ENCODE measurements around the gene MYBPC1. TPM values are rescaled to one million over a fixed set of nuclear protein-coding genes. Genes with fewer than 3 reads are reported as not detected.
"Not testable (repeated sequence)": the region's sequence is repeated elsewhere in the genome, so short reads cannot be mapped to it uniquely, and the experiment has no call there.

The MYBPC1 gene
- total and polyA plus RNA-seq, 3 experiments from 2014 or later = not detected

- H3K9me3 ChIP-seq (ENCODE audit: low read length) = no peaks in the 10 kb centered on the region
- H3K27ac Mint-ChIP-seq = no peak overlapping the region
- peaks cover 3 to 10% of the 10 kb centered on the region in 2 donors for H3K27me3 Mint-ChIP-seq
- ChIA-PET CTCF (no interaction called here), POLR2A (no interaction called here)
- no peaks in the 10 kb centered on the region for H3K9me3 Mint-ChIP-seq
- peaks cover 10 to 12% (median 11%) of the 10 kb centered on the region in 3 donors for H3K4me1 Mint-ChIP-seq
- no peaks in the 10 kb centered on the region for H3K27me3 ChIP-seq (ENCODE audit: insufficient read depth, low read length, poor library complexity, severe bottlenecking)
- no peaks in the 10 kb centered on the region for H3K4me1 ChIP-seq (ENCODE audit: insufficient read depth, low read length)
- H3K4me3 Mint-ChIP-seq = no peak overlapping the region
- no peak overlapping the region for H3K4me3 ChIP-seq (ENCODE audit: low read length)
- no peaks in the 10 kb centered on the region for H3K36me3 ChIP-seq (ENCODE audit: insufficient read depth, low read length)
- no peaks in the 10 kb centered on the region for H3K36me3 Mint-ChIP-seq
- no peak overlapping the region for H3K27ac ChIP-seq (ENCODE audit: low read depth, low read length)
- DNase-seq = no peak
These were observed 85.9 kb downstream of the MYBPC1 start for GRCh38 chr12:101680647-101681046.

DNA sequence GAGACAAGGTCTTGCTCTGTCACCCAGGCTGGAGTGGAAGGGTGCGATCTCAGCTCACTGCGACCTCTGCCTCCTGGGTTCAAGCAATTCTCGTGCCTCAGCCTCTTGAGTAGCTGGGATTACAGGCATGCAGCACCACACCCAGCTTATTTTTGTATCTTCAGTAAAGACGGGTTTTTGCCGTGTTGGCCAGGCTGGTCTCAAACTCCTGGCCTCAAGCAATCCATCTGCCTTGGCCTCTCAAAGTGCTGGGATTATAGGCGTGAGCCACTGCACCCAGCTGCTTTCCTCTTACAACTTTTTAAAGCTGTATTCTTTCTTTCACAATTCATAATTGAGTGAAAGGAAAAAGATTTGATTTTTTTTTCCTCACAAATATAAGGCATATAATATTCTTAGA lies 86.9 kb downstream of the MYBPC1 start:
- H3K36me3 ChIP-seq (ENCODE audit: insufficient read depth, low read length); H3K4me3 Mint-ChIP-seq; H3K27ac Mint-ChIP-seq; POLR2A ChIA-PET; H3K36me3 Mint-ChIP-seq; H3K9me3 ChIP-seq (ENCODE audit: low read length); H3K27ac ChIP-seq (ENCODE audit: low read depth, low read length); DNase-seq; H3K4me1 ChIP-seq (ENCODE audit: insufficient read depth, low read length); H3K27me3 ChIP-seq (ENCODE audit: insufficient read depth, low read length, poor library complexity, severe bottlenecking); CTCF ChIA-PET; H3K4me3 ChIP-seq (ENCODE audit: low read length); H3K27me3 Mint-ChIP-seq; H3K9me3 Mint-ChIP-seq: not testable (repeated sequence)
- H3K4me1 Mint-ChIP-seq = peaks cover 10 to 12% (median 11%) of the 10 kb centered on the region in 3 donors

- peaks cover 10 to 12% of the 10 kb centered on the region in 2 donors for H3K27me3 Mint-ChIP-seq
- no peaks in the 10 kb centered on the region for H3K4me1 Mint-ChIP-seq
- no peaks in the 10 kb centered on the region for H3K9me3 Mint-ChIP-seq
- Histone ChIP-seq H3K9me3 (ENCODE audit: low read length) (no peaks in the 10 kb centered on the region), H3K36me3 (ENCODE audit: insufficient read depth, low read length) (no peaks in the 10 kb centered on the region), H3K27me3 (ENCODE audit: insufficient read depth, low read length, poor library complexity, severe bottlenecking) (no peaks in the 10 kb centered on the region), H3K4me1 (ENCODE audit: insufficient read depth, low read length) (no peaks in the 10 kb centered on the region), H3K4me3 (ENCODE audit: low read length) (no peak overlapping the region), H3K27ac (ENCODE audit: low read depth, low read length) (no peak overlapping the region)
- POLR2A ChIA-PET = no interaction called here
- no peaks in the 10 kb centered on the region for H3K36me3 Mint-ChIP-seq
- H3K27ac Mint-ChIP-seq = no peak overlapping the region
- CTCF ChIA-PET = no interaction called here
- DNase-seq = no peak
- no peak overlapping the region for H3K4me3 Mint-ChIP-seq
These were observed 90.3 kb downstream of the MYBPC1 start for GRCh38 chr12:101685092-101685491.

DNA sequence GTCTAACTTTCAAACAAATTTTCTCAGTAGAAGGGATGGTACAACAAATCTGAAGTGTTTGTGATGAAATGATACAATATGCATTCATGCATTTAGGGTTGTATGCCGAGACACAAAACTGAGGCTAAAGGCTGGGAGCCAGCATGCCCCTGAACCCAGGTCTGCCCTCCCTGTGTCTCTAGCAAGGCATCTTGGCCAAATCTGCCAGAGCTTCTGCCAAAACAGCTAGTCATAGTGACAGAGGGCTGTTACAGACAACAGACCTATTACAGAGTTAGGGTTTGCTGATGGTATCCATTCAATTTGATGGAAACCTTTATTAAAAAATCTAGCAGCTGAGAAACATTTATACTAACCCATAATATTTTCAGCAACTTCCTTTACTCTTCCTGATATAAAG lies 91.4 kb downstream of the MYBPC1 start:
- Mint-ChIP-seq H3K4me3 (no peak overlapping the region), H3K36me3 (no peaks in the 10 kb centered on the region), H3K9me3 (no peaks in the 10 kb centered on the region), H3K4me1 (no peaks in the 10 kb centered on the region), H3K27me3 (peaks cover 10 to 12% of the 10 kb centered on the region in 2 donors), H3K27ac (no peak overlapping the region)
- Histone ChIP-seq H3K27ac (ENCODE audit: low read depth, low read length) (no peak overlapping the region), H3K4me1 (ENCODE audit: insufficient read depth, low read length) (no peaks in the 10 kb centered on the region), H3K27me3 (ENCODE audit: insufficient read depth, low read length, poor library complexity, severe bottlenecking) (no peaks in the 10 kb centered on the region), H3K36me3 (ENCODE audit: insufficient read depth, low read length) (no peaks in the 10 kb centered on the region), H3K4me3 (ENCODE audit: low read length) (no peak overlapping the region), H3K9me3 (ENCODE audit: low read length) (no peaks in the 10 kb centered on the region)
- ChIA-PET CTCF (interaction anchor here (1.2 kb wide), 1 partner anchor 154 kb away, joined by 3 read pairs; no protein-coding TSS in a partner anchor), POLR2A (no interaction called here)
- no peak for DNase-seq

- CTCF ChIA-PET = no interaction called here
- no peaks in the 10 kb centered on the region for H3K9me3 Mint-ChIP-seq
- no peaks in the 10 kb centered on the region for H3K36me3 Mint-ChIP-seq
- peaks cover 0 to 2% (median 0%) of the 10 kb centered on the region in 3 donors for H3K4me1 Mint-ChIP-seq
- H3K4me3 Mint-ChIP-seq = no peak overlapping the region
- Histone ChIP-seq H3K27ac (ENCODE audit: low read depth, low read length) (no peak overlapping the region), H3K4me3 (ENCODE audit: low read length) (no peak overlapping the region), H3K4me1 (ENCODE audit: insufficient read depth, low read length) (no peaks in the 10 kb centered on the region), H3K27me3 (ENCODE audit: insufficient read depth, low read length, poor library complexity, severe bottlenecking) (no peaks in the 10 kb centered on the region), H3K9me3 (ENCODE audit: low read length) (no peaks in the 10 kb centered on the region), H3K36me3 (ENCODE audit: insufficient read depth, low read length) (no peaks in the 10 kb centered on the region)
- no peak for DNase-seq
- H3K27me3 Mint-ChIP-seq = peaks cover 0 to 9% of the 10 kb centered on the region in 2 donors
- POLR2A ChIA-PET = no interaction called here
- H3K27ac Mint-ChIP-seq = no peak overlapping the region
These were observed 95.8 kb downstream of the MYBPC1 start for GRCh38 chr12:101690544-101691098.

- H3K9me3 Mint-ChIP-seq = no peaks in the 10 kb centered on the region
- H3K27me3 ChIP-seq (ENCODE audit: insufficient read depth, low read length, poor library complexity, severe bottlenecking) = no peaks in the 10 kb centered on the region
- H3K4me1 ChIP-seq (ENCODE audit: insufficient read depth, low read length) = peaks cover 6% of the 10 kb centered on the region
- peaks cover 0 to 8% of the 10 kb centered on the region in 2 donors for H3K27me3 Mint-ChIP-seq
- H3K36me3 ChIP-seq (ENCODE audit: insufficient read depth, low read length) = no peaks in the 10 kb centered on the region
- H3K36me3 Mint-ChIP-seq = no peaks in the 10 kb centered on the region
- peaks cover 3 to 10% (median 5%) of the 10 kb centered on the region in 3 donors for H3K4me1 Mint-ChIP-seq
- CTCF ChIA-PET = no interaction called here
- no peak overlapping the region for H3K27ac Mint-ChIP-seq
- no peak overlapping the region for H3K4me3 ChIP-seq (ENCODE audit: low read length)
- H3K9me3 ChIP-seq (ENCODE audit: low read length) = no peaks in the 10 kb centered on the region
- no peak for DNase-seq
- POLR2A ChIA-PET = no interaction called here
- no peak overlapping the region for H3K27ac ChIP-seq (ENCODE audit: low read depth, low read length)
- H3K4me3 Mint-ChIP-seq = peak overlapping the region in 1 of 7 donors; percentile 13
These were observed 96.8 kb downstream of the MYBPC1 start for GRCh38 chr12:101691503-101692096.

DNA sequence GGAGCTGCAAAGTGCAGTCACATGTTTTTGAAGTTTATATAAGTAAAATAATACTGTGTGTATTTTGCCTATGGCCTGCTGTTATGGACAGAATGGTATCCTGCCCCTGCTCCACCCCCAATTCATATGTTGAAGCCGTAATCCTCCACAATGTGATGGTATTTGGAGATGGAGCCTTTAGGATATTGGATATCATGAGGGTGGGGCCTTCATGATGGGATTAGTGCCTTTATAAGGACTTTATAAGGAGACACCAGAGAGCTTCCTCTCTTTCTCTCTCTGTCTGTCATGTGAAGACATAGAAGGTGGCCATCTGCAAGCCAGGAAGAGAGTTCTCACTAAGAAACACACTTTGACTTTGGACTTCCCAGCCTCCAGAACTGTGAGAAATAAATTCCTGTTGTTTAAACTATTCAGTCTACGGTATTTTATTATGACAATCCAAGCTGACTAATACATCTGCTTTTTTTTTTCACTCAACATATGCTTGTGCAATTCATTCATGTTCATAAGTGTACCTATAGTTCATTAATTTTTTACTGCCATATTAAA lies 99.6 kb downstream of the MYBPC1 start:
- no peaks in the 10 kb centered on the region for H3K36me3 ChIP-seq (ENCODE audit: insufficient read depth, low read length)
- H3K4me1 ChIP-seq (ENCODE audit: insufficient read depth, low read length) = peaks cover 11% of the 10 kb centered on the region
- no peaks in the 10 kb centered on the region for H3K9me3 ChIP-seq (ENCODE audit: low read length)
- H3K27ac ChIP-seq (ENCODE audit: low read depth, low read length) = no peak overlapping the region
- H3K36me3 Mint-ChIP-seq = peaks cover 0 to 8% (median 0%) of the 10 kb centered on the region in 3 donors
- H3K9me3 Mint-ChIP-seq = no peaks in the 10 kb centered on the region
- H3K27me3 Mint-ChIP-seq = no peaks in the 10 kb centered on the region
- H3K4me3 Mint-ChIP-seq = no peak overlapping the region
- peaks cover 17 to 24% (median 18%) of the 10 kb centered on the region in 3 donors for H3K4me1 Mint-ChIP-seq
- no peak overlapping the region for H3K27ac Mint-ChIP-seq
- no peaks in the 10 kb centered on the region for H3K27me3 ChIP-seq (ENCODE audit: insufficient read depth, low read length, poor library complexity, severe bottlenecking)
- no peak for DNase-seq
- no peak overlapping the region for H3K4me3 ChIP-seq (ENCODE audit: low read length)
- ChIA-PET POLR2A (no interaction called here), CTCF (no interaction called here)

- Histone ChIP-seq H3K9me3 (ENCODE audit: low read length) (no peaks in the 10 kb centered on the region), H3K4me1 (ENCODE audit: insufficient read depth, low read length) (peaks cover 11% of the 10 kb centered on the region), H3K4me3 (ENCODE audit: low read length) (no peak overlapping the region), H3K27ac (ENCODE audit: low read depth, low read length) (no peak overlapping the region), H3K27me3 (ENCODE audit: insufficient read depth, low read length, poor library complexity, severe bottlenecking) (no peaks in the 10 kb centered on the region), H3K36me3 (ENCODE audit: insufficient read depth, low read length) (no peaks in the 10 kb centered on the region)
- CTCF ChIA-PET = no interaction called here
- Mint-ChIP-seq H3K9me3 (no peaks in the 10 kb centered on the region), H3K27me3 (no peaks in the 10 kb centered on the region), H3K36me3 (peaks cover 0 to 8% (median 0%) of the 10 kb centered on the region in 3 donors), H3K27ac (peak overlapping the region in 1 of 8 donors; percentile 28), H3K4me3 (peak overlapping the region in 1 of 7 donors; percentile 61), H3K4me1 (peaks cover 22 to 30% (median 23%) of the 10 kb centered on the region in 3 donors)
- POLR2A ChIA-PET = no interaction called here
- DNase-seq = no peak
These were observed 100.2 kb downstream of the MYBPC1 start for GRCh38 chr12:101694986-101695385.
